Stimulated activated CD4-positive, alpha-beta T cell treated with anti-CD3 and anti-CD28 coated beads, Interleukin-4, amount 100 ng/mL, for 24 hours (primary cell): ENCODE results near the gene SET.

Source experiments
- DNase-seq: peaks from one replicate; pipeline ENCODE4 v3.0.0-alpha.2; 2020

The SET gene

DNA sequence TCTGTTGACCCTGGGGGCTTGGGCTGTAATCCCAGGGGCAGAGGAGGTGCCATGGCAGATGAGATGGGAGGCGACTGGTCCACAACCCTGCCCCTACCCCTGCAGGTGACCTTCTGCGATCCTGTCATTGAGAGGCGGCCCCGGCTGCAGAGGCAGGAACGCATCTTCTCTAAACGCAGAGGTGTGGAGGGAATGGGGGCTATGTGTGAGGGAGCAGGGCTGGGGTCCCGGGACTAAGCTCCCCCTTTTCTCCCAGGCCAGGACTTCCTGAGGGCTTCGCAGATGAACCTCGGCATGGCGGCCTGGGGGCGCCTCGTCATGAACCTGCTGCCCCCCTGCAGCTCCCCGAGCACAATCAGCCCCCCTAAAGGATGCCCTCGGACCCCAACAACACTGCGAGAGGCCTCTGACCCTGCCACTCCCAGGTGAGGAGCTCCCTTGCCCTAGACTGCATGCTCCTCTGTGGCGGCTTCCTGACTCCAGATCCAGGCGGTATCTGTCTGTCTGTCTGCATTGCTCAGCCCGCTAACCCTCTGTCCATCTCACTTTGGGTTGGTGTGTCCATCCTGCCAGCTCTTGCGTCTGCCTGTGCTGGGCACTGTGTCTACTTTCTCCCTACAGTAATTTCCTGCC is 25.0 kb downstream of the SET start:
- DNase-seq, result no peak

DNA sequence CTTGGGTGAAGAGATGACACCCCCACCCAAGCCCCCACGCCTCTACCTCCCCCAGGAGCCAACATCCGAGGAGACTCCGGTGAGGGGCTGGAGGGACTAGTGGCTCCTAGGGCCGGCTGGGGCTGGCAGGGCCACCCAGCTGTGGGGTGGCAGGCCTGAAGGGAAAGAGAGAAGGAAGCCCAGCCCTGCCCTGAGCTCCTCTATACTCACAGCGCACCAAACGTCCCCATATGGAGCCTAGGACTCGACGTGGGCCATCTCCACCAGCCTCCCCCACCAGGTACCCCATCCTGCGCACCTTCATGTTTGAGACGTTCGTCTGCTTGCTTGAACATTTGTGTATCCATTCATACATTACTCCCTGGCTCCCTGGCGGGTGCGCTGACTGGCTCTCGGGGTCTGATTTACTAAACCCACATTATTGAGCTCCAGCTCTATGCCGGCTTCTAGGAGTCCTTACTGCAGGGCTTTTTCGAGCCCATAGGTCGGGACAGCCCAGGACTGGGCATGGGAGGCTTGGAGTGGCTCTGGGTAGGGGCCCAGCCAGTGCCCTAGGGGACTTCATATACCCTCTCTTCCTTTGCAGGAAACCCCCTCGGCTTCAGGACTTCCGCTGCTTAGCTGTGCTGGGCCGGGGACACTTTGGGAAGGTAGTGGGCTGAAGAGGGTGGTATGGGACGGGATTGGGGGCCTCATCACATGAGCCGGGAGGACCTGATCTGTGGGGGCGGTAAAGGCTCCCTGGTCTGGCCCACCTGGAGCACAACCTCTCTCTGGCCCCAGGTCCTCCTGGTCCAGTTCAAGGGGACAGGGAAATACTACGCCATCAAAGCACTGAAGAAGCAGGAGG is 25.8 kb downstream of the SET start:
- no peak for DNase-seq

DNA sequence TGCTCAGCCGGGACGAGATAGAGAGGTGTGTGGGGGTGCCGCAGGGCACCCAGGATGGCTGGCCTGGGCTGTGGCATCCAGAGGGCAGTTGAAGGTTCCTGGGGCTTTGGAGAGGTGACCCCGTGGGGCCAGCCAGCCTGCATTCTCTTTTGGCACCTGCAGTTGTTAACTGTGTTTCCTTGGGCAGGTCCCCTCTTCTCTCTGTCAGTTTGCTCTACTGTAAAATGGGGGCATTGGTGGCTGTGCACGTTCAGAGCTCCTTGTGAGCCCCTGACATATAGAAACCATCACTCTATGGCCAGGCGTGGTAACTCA is 26.4 kb downstream of the SET start:
- no peak for DNase-seq

DNA sequence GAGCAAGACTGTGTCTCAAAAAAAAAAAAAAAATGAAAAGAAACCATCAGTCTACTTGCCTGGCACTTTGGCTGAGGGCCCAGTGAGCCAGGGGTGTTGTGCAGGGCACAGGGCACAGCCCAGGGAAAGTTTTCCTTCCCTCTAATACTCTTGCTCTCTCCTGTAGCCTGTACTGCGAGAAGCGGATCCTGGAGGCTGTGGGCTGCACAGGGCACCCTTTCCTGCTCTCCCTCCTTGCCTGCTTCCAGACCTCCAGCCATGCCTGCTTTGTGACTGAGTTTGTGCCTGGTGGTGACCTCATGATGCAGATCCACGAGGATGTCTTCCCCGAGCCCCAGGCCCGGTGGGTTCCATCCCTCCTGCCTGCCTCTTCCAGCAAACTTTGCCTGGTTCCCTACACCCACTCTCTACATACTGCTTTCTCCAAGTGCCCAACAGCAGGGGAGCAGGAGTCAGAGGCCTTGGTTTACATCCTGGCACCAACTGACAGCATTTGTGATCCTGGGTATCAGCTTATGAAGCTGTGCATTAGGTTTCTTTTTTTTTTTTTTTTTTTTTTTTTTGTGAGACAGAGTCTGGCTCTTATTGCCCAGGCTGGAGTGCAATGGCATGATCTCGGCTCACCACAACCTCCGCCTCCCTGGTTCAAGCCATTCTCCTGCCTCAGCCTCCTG is 27.7 kb downstream of the SET start:
- DNase-seq, result no peak

DNA sequence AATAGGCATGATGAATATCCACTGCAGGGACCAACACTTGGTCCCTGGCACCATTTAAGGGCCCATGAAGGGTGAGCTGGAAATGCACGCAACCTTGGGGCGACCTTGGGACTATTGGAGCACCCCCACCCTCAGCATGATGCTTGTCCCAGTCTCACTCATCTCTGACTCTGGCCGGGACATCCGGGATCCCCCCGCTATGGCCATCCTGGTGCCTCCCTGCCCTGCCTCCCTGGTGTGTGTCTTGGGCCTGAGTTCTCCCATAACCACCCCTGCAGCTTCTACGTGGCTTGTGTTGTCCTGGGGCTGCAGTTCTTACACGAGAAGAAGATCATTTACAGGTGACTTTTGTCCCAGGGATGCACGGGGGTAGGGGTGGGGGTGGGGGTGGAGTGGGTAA is 29.0 kb downstream of the SET start:
- DNase-seq, result no peak

DNA sequence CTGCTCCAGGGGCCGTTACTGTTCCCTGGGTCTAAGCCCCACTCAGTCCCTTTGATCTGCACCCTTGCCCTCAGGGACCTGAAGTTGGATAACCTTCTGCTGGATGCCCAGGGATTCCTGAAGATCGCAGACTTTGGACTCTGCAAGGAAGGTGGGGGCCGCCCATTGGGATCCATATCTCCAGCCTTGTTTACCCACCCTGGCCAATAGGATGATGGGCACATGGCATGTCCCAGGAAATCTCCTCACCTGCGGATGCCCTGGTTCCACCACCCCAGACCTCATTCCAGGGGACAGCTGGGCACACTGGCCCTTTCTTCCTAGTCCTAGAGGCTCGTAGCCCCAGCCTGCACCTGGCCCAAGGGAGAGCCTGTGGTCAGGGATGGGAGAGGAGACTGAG is 29.5 kb downstream of the SET start:
- no peak for DNase-seq

DNA sequence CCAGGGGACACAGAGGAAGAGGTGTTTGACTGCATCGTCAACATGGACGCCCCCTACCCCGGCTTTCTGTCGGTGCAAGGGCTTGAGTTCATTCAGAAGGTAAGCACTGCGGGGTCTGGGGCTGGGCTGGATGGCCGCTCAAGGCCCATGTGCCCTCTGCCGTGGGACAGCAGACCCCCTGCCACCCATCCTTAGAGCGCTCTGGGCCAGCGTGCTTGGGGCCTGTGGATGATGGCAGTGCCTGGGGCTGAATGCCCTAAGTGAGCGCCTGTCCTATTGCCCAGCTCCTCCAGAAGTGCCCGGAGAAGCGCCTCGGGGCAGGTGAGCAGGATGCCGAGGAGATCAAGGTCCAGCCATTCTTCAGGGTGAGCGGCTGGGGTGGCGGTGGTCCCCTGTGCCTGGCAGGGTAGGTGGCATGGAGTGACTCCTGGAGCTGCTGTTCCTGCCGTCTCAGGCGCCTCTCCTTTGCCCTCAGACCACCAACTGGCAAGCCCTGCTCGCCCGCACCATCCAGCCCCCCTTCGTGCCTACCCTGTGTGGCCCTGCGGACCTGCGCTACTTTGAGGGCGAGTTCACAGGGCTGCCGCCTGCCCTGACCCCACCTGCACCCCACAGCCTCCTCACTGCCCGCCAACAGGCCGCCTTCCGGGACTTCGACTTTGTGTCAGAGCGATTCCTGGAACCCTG is 31.0 kb downstream of the SET start:
- DNase-seq, result no peak

DNA sequence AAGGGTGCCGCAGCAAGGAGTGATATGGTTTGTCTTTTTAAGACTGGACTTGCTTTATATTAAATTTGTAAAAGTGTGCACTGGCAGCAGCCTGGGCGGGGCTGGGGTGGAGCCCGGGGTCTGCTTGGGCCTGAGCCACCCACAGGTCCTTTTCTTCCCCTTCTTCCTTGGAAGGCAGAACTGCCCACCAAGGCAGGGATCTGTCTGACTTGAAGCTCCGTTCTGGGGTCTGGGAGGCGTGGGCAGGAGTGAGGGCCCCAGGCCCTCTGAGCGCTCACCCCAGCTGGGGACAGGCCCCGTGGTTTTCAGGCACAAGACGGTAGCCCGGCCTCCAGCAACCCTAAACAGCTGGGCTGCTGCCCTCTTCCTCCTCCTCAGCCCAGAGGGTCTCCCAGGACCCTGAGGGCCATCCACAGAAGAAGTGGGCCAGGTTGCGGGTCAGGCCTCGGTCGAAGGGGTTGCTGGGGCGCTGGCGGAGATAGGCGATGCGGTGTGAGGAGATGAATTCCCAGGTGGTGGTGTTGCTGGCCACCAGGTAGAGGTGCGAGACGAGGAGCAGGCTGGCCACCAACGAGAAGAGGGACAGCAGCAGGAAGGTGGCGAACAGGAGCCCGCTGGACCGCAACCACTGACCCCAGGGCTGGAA is 31.9 kb downstream of the SET start:
- no peak for DNase-seq

DNA sequence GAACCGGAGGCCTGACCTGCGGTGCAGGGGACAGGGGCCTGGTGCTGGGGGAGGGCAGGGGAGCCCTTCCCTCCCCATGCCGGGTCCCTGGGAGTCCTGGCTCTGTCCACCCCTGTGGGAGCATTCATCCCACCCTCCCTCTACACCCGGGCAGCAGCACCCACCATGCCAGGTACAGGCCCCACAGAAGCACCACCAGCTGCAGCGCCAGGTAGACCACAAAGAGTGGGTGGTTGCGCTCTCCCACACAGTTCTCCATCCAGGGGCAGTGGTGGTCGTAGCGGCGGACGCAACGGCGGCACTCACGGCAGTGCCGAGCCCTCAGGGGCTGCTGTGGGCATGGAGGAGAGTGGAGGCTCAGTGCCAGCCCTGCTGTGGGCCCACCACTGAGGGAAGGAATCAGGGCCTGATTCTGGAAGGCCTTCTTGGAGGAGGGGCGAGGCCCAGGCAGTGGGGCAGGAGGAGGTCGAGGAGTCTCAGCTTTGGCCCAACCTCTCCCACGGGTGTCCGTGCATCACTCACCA is 32.5 kb downstream of the SET start:
- no peak for DNase-seq

DNA sequence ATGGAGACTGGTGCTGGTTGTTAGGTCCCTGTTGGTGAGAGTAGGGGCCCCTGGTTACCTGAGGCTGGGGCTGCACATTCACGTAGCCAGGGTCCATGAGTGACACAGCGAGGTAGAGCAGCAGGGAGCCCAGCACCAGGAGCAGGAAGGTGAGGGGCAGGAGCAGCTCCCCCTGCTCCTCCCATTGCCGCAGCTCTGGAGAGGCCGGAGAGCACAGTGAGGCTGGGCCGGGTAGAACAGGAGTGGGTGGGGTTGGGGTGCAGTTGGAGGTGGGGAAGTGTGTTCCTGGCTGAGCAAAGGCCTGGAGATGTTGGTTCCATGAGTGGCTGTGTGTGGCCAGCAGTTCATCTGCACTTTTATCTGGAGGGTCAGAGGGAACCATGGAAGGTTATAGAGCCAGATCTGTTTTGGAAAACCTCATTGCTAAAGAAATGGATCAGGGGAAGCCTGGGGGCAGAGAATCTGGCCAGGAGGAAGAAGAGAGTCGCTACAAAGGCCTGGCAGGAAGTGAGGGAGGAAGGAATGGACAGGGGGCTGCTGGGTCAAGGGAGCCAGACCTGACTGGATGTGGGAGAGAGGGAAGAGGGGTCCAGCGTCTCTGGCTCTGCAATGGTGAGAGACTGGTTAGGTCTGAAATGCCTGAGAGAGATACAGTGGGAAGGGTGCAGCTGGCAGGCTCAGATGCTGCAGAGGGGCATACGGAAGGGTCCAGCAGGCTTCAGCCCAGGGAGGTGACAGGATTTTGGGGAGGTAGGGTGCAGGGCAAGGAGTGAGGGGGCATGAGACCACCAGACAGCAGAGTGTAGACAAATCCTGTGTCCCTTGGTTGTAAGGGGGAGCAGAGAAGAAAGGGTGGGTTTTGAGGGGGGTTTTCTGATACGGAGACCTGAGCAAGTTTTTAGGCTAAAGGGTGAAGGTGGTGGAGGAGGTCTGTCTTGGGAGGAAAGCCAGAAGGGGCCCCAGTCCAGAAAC is 33.6 kb downstream of the SET start:
- DNase-seq, result no peak

DNA sequence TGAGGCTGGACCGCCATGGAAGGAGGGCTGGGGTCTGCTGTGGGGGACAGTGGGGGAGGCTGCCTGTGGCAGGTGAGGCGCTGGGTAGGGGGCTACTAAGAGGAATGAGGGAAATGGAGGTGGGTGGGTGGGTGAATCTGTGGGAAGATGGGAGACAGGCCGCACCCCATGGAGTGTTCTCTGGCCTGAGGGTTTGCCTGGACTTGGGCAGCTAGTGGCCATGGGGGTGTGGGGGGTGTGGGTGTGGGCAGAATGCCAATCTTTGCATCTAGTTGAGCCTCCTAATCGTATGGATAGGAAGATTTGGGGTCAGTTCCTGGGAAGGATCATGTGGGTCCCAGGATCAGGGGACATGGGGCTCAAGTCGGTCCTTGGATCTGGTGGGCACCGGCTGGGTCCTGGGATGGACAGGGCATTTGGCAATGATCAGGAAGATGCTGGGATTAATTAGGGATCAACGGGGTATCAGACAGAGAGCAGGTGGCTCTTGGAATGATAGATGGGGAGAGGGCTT is 34.4 kb downstream of the SET start:
- no peak for DNase-seq

DNA sequence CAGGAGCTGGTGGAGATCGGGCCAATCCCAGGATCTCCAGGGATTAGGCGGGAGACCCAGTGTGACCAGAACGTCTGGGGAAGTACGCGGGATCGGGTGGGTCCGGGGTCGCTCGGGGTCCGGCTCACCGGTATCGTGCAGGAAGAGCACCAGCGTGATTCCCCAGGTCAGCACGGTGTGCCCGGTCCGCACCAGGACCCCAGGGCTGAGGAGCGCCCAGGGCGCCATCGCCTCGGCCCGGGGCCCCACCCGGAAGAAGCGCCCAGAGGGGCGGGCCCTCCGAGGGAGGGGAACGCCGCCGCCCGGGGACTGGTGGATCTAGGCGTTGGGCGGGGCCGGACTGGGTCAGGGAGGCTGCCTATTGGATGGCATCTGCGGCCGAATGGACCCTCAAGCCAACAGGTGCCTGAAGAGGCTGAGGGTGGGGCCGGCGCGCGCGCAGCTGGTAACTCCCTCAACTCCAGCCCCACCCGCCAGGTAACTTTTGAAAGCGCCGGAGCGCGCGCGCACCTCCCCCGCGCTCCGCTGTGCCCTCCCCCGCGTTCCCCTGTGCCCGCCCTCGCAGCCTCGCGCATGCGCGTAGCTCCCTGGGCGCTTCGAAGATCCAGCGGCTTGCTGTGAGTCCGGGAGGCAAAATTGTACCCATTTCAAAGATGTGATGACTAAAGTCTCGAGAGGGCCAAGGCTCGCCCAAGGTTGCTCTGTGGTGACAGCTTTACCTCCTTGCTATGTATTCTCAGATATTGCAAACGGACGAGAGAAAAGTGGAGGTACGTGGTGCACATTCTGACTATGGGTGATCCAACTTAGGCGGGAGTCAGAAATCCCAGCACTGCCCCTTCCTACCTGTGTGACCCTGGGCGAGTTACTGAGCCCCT is 35.1 kb downstream of the SET start, which contains the start of gene ZDHHC12:
Gene ZDHHC12, minus strand, starts transcription at position 262 of the 878 bp plus-strand sequence. Its CDS starts 34 bp downstream, at position 228.
- peak; percentile 99 for DNase-seq

DNA sequence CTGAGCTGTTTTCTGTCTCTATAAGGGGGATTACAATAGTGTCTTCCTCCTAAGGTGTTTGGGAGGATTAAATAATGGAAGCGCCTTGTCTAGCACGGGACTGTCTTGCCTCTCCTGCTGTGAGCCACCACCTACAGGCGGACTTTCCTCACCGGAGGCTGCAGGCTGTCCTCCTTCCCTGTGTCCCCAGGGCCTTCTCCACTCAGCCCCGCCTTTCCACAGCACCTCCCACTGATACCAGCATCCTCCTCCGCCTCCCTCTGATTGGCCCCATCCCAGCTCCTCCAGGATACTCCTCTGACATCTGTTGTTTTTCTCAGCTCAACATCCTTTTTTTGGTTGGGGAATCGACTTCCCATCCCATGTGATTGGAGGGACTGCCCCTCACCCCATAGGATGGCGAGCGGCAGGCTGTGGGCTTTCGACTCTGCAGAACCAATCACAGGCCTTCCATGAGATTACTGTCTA is 35.8 kb downstream of the SET start:
- DNase-seq, result peak; percentile 42

DNA sequence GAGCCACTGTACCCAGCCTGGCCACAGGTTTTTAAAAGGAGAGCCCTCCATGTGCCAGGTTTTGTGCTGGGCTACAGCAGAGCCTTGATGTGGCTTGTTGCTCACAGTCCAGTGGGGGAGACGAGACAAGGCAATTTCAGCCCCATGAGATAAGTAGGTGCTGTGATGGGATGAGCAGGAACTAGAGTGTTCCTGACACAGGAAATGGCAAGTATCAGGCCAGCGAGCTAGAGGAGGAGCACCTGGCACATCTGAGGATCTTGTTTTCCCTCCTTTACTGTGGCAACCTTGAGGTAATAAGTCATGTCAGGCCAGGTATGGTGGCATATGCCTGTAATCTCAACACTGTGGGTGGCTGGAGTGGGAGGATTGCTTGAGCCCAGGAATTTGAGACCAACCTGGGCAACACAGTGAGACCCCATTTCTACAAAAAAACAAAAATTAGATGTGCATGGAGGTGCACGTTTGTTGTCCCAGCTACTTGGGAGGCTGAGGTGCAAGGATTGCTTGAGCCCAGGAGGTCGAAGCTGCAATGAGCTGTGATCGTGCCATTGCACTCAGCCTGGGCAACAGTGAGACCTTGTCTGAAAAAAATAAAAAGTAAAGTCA is 38.7 kb downstream of the SET start:
- no peak for DNase-seq

DNA sequence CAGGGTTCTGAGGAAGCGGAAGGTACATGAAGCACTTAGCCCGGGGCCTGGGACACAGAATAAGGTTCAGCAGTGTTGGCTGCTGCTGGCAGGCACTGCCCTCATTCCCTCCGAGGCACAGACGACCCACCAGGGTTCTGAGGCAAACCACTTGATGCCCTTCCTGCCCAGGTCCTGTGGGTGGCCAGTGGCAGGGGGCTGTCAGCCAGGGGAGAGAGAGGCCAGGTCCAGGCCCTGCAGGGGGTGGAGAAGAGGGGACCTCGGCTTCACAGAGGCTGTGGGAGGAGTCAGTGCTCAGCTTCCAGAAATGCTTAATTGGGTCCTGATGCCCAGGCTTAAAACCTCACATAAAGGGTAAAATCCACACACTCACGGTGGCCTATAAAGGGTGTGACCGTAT is 39.3 kb downstream of the SET start:
- no peak for DNase-seq

DNA sequence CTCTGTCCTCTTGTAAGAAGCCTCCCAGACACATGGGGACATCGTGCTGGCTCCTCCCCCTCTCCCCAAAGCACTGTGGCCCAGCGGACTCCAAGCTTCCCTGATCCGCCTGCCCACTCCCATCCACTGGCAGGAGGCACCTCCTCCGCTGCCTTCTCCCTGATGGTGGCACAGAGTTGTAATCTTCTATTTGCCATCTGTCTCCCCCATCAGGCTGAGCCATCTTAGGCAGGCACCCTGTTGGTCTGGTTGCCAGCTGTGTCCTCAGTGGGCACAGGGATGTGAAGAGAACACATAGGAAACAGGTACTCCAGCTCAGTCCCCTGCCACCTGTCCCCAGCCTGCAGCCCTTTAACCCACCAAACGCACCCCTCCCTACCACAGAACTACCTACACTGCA is 40.3 kb downstream of the SET start:
- DNase-seq, result no peak

DNA sequence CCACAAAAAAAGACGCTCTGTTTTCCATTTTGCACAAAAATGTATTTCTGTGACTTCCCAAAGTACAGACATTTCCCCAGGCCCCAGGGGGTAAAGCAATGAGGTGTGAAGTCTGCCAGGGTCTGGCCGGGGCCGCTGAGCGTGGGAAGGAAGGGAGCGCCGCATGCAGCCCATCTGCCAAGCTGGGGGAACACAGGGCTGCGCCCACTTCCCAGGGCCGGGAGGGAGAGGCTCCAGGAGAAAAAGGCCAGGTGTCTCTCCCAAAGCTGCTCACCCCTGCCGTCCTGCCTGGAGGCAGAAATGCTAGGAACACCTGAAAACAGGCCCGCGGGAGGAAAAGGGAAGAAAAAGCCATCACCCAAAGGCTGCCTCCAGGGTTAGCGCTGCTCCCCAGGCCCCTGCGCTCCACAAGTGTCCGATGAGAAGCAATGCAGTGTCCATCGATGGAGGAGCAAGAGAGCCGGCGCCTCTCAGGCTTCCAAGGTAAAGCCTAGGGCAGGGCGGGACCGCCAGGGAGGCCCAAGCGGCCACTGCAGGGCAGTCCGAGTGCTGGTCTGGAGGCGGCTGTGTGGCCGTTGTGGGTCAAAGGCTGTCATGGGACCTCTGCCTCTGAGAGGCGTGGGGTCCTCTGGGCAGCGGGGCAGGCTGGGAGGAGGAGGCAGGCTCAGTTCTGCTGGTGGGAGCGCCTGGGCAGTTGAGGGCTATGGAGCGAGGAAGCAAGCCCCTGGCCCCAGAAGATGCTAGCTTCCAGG is 40.9 kb downstream of the SET start:
- DNase-seq, result no peak

DNA sequence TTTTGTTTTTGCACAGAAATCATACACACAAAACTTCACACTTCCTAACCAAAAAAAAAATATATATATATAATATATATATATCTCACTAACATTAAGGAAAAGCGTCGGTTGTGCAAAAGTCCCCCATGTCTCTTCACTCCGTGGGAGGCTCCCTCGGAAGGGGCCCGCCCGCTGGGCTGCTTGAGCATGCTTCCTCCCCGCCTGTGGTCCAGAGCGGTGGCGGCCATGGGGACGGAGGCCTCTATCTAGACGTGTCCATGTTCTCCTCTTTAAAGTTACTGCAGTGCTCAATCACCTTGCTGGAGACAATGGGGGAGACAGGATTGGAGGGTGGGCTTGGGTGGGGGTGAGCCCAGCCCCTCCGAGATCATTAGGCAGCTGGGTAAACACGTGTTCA is 42.1 kb downstream of the SET start:
- DNase-seq, result no peak

DNA sequence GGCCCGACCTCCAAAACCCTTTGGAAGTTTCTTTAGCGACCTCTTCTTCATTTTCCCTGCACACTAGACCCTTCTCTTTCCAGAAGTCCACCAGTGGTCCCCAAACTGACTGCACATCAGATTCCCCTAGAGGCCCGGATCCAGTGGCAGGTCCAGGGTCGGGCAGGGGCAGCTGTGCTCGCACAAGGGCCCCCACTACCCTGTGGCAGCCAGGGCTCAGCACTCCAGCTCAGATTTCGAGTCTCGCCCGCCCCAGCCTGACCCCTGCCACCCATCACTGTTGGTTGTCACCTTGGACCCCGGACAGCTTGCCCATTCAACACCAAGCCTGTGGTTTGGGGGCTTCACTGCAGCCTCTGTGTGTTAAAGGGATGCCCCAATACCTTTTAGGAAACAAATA is 42.7 kb downstream of the SET start:
- no peak for DNase-seq
